ENCODE data around the gene MT1B.

The MT1B gene

DNA sequence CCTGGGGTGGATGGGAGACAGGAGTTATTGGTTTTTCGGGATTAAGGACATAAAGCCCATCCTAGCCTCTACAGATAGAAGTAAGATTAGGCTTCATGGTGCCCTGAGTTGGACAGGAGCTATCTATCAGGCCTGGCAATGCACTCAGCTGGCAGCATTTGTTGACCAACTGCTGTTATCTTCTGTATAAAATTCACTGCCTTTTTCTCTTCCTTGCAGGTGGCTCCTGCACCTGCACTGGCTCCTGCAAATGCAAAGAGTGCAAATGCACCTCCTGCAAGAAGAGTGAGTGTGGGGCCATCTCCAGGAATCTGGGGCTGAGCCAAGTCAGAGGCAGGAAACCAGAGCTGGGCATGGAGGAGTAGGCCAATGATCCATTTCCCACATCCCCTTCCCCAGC lies 12.6 kb upstream of the MT1B start:
- H3K4me3 ChIP-seq (ENCODE audit: low read length), result no peak overlapping the region
- TF ChIP-seq, protein P1, sequence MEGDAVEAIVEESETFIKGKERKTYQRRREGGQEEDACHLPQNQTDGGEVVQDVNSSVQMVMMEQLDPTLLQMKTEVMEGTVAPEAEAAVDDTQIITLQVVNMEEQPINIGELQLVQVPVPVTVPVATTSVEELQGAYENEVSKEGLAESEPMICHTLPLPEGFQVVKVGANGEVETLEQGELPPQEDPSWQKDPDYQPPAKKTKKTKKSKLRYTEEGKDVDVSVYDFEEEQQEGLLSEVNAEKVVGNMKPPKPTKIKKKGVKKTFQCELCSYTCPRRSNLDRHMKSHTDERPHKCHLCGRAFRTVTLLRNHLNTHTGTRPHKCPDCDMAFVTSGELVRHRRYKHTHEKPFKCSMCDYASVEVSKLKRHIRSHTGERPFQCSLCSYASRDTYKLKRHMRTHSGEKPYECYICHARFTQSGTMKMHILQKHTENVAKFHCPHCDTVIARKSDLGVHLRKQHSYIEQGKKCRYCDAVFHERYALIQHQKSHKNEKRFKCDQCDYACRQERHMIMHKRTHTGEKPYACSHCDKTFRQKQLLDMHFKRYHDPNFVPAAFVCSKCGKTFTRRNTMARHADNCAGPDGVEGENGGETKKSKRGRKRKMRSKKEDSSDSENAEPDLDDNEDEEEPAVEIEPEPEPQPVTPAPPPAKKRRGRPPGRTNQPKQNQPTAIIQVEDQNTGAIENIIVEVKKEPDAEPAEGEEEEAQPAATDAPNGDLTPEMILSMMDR (conservative IDR thresholded peaks at IDR 0.05; ENCODE audit: low read length), result no peak
- DNase-seq (ENCODE audit: low read depth), result no peak

DNA sequence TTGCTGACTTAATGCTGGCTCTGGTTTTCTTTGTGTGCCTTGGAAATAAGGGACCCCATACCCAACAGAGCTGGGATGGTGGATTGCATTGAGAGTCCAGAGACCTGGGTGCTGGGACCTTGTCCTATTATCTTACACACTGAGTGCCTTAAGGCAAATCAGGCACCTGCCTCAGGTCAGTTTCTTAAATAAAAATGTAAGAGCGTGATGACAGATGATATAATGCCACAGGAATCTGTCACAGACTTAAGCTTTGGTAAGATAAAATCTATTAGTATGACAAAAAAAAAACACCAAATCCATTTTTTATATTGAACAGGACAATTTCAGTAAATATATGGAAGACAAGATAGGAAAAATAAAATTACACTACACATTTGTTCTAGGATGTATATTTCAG lies 11.6 kb upstream of the MT1B start:
- TF ChIP-seq, protein P1 (conservative IDR thresholded peaks at IDR 0.05; ENCODE audit: low read length), result no peak
- DNase-seq (ENCODE audit: low read depth), result no peak
- no peak overlapping the region for H3K4me3 ChIP-seq (ENCODE audit: low read length)

DNA sequence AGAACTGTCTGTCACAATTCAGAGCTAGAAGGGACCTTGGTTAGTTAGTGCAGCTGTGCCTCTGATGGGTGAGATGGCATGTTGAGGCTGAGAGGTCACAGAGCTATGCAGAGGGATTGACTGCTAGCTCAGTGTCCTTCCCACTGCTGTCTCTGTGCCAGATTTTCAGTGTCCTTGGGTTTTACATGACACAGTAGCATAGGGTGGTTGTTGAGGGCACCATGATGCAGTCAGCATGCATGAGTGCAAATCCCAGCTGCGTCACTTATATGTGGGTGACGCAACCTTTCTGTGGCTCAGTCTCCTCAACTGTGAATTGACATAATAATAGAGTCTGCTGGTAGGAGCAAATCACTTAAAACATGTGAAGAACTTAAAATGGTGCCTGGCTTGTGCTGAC lies 10.5 kb upstream of the MT1B start:
- no peak for DNase-seq (ENCODE audit: low read depth)
- H3K4me3 ChIP-seq (ENCODE audit: low read length), result no peak overlapping the region
- TF ChIP-seq, protein P1 (conservative IDR thresholded peaks at IDR 0.05; ENCODE audit: low read length), result no peak

DNA sequence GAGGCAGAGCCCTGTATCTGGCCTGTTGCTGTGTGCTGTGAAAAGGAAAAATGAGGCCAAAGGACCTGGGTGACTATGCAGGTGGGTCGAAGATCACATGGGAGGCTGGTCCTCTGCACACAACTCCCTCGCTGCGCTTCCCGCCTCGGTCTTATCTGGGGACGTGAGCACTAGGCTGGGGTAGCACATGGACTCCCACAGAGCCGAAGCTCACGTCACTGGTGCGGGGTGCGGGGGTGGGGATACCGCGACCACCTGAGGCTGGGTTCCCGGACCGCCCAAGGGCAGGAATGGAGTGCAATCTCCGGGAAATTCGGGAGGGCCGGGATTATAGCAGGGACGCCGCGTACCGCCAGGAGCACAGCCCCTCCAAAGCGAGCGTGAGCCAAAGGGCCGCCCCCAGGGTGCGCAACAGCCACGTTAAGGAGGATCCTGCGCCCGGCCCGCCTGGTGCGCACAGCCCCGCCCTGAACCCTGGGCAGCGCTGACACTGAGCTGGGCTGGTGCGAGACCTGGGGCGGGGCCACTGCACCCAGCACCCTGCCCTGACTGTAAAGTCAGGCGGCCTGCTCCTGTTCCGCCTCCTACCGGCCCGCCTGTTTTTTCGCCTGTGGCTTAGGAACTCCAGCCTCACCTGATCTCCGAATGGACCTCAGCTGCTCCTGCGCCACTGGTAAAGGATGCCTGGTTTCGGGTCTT lies 8.5 kb upstream of the MT1B start:
- TF ChIP-seq, protein P1 (conservative IDR thresholded peaks at IDR 0.05; ENCODE audit: low read length), result peak; percentile 31
- H3K4me3 ChIP-seq (ENCODE audit: low read length), result peak overlapping the region; percentile 46
- DNase-seq (ENCODE audit: low read depth), result peak; percentile 38

DNA sequence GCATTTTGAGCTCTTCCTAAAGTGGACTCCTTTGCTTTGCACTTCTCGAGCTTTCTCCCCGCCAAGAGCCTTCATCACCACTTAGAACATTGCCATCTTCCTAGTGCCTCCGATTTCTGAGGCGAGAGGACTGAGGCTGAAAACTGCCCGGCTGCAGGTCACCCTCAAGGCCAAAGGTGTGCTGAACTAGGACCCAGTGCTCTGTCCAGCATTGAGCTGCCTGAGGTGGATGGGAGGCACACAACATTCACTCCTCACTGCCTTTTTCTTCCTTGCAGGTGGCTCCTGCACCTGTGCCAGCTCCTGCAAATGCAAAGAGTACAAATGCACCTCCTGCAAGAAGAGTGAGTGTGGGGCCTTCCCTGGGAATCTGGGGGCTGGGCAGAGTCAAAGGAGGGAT lies 7.9 kb upstream of the MT1B start:
- TF ChIP-seq, protein P1 (conservative IDR thresholded peaks at IDR 0.05; ENCODE audit: low read length), result no peak
- DNase-seq (ENCODE audit: low read depth), result no peak
- peak overlapping the region; percentile 46 for H3K4me3 ChIP-seq (ENCODE audit: low read length)

DNA sequence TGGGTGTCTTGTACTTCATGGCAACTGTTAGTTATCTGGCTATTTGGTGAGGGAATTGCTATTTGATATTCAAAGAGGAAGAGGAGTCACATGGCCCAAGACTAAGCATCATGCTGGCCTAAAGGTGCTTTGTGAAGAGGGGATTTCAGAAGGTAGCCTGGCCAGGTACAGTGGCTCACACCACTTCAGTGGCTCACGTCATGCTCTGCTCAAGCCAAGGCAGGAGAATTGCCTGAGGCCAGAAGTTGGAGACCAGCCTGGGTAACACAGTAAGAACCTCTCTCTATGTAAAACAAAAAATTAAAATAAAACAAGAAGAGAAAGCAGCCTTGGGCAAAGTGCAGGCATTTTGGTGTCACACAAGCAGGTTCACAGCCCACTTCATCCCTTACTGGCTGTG lies 6.4 kb upstream of the MT1B start:
- TF ChIP-seq, protein P1 (conservative IDR thresholded peaks at IDR 0.05; ENCODE audit: low read length), result no peak
- DNase-seq (ENCODE audit: low read depth), result no peak
- no peak overlapping the region for H3K4me3 ChIP-seq (ENCODE audit: low read length)

DNA sequence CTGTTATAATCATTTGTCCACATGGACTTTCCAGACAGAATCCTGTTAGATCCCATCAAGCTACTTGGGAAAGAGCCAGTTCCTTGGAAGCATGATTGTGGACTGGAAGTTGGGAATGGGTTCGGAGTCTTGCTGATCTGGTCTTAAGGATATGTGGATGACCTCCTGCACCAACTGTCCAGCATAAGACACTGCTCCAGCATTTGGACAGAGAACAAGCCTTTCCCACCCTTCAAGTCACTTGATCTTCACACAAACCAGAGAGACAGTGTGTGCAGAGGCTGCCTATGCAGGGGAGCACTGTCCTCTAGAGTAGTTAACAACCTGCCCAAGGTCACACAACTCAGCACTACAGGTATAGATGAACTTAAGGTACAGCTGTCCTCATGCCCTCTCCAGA lies 5.8 kb upstream of the MT1B start:
- no peak overlapping the region for H3K4me3 ChIP-seq (ENCODE audit: low read length)
- TF ChIP-seq, protein P1 (conservative IDR thresholded peaks at IDR 0.05; ENCODE audit: low read length), result no peak
- DNase-seq (ENCODE audit: low read depth), result no peak

Measured in AG10803 (cell line).